IMR-90 (cell line): ENCODE results near the gene HDDC2.

Source experiments
- CEBPB ChIP-seq: IDR thresholded peaks from 2 replicates; pipeline ENCODE4 v1.6.1; 2012; ENCODE audit warnings: low read depth, low read length, improper control_type of control experiment
- CHD1 ChIP-seq: IDR thresholded peaks from 2 replicates; pipeline ENCODE4 v1.6.1; 2012; ENCODE audit warnings: low read depth, low read length, improper control_type of control experiment
- ELK1 ChIP-seq: fragments of 150-350 bp; IDR thresholded peaks from 2 replicates; pipeline ENCODE4 v1.6.1; 2016; ENCODE audit warnings: low read depth, mild to moderate bottlenecking, low read length, moderate library complexity, borderline replicate concordance
- FOS ChIP-seq: fragments of 150-350 bp; IDR thresholded peaks from 2 replicates; pipeline ENCODE4 v1.6.1; 2016; ENCODE audit warnings: low read depth, low read length
- NFE2L2 ChIP-seq: fragments of 150-350 bp; IDR thresholded peaks from 2 replicates; pipeline ENCODE4 v1.6.1; 2016; ENCODE audit warnings: low read depth, mild to moderate bottlenecking, low read length
- POLR2A ChIP-seq: IDR thresholded peaks from 2 replicates; pipeline ENCODE4 v1.6.1; 2012; ENCODE audit warnings: mild to moderate bottlenecking, low read depth, low read length
- RAD21 ChIP-seq: IDR thresholded peaks from 2 replicates; pipeline ENCODE4 v1.6.1; 2012; ENCODE audit warnings: low read length, improper control_type of control experiment
- RCOR1 ChIP-seq: IDR thresholded peaks from 2 replicates; pipeline ENCODE4 v1.6.1; 2012; ENCODE audit warnings: mild to moderate bottlenecking, low read length, improper control_type of control experiment; ENCODE audit not compliant: insufficient replicate concordance
- TF ChIP-seq, protein P1 (sequence below): conservative IDR thresholded peaks from 2 replicates; pipeline ENCODE4 v1.5.1; 2012; ENCODE audit warnings: mild to moderate bottlenecking, low read depth, low read length, improper control_type of control experiment
- TF ChIP-seq, protein P2 (sequence below): fragments of 150-350 bp; IDR thresholded peaks from 2 replicates; pipeline ENCODE4 v1.6.1; 2017; ENCODE audit warnings: mild to moderate bottlenecking, antibody characterized with exemption, low read length, low read depth

DNA sequence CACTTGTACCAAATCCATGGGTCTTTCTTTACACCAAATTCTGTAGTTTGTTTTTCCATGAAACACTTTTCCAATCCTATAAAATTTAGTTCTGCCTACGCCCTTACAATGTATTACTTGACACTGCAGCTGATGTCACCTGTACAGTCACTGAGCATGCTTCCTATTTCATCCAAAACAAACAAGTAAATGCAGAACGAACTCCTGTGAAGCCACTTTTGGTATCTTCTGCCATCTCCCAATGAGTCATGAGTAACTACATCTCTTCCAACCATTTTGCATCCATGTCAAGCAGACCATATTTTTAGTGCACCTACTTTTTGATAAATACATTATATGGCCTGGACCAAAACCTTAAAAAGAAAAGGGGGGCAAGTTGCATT is 42.4 kb downstream of the HDDC2 start:
- no peak for TF ChIP-seq CEBPB
- no peak for TF ChIP-seq RAD21
- TF ChIP-seq, protein P1, sequence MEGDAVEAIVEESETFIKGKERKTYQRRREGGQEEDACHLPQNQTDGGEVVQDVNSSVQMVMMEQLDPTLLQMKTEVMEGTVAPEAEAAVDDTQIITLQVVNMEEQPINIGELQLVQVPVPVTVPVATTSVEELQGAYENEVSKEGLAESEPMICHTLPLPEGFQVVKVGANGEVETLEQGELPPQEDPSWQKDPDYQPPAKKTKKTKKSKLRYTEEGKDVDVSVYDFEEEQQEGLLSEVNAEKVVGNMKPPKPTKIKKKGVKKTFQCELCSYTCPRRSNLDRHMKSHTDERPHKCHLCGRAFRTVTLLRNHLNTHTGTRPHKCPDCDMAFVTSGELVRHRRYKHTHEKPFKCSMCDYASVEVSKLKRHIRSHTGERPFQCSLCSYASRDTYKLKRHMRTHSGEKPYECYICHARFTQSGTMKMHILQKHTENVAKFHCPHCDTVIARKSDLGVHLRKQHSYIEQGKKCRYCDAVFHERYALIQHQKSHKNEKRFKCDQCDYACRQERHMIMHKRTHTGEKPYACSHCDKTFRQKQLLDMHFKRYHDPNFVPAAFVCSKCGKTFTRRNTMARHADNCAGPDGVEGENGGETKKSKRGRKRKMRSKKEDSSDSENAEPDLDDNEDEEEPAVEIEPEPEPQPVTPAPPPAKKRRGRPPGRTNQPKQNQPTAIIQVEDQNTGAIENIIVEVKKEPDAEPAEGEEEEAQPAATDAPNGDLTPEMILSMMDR: no peak
- no peak for TF ChIP-seq POLR2A
- TF ChIP-seq, protein P2, sequence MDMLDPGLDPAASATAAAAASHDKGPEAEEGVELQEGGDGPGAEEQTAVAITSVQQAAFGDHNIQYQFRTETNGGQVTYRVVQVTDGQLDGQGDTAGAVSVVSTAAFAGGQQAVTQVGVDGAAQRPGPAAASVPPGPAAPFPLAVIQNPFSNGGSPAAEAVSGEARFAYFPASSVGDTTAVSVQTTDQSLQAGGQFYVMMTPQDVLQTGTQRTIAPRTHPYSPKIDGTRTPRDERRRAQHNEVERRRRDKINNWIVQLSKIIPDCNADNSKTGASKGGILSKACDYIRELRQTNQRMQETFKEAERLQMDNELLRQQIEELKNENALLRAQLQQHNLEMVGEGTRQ: no peak
- TF ChIP-seq FOS: no peak
- TF ChIP-seq NFE2L2: no peak
- no peak for TF ChIP-seq RCOR1
- TF ChIP-seq ELK1: no peak
- no peak for TF ChIP-seq CHD1
